ENCODE results near the gene SEZ6L.

The SEZ6L gene

GRCh38 chr22:26174280-26174679 is 5.0 kb downstream of the SEZ6L start:
- DNase-seq (ENCODE audit: low read depth in 2 of 2) = no peak

DNA sequence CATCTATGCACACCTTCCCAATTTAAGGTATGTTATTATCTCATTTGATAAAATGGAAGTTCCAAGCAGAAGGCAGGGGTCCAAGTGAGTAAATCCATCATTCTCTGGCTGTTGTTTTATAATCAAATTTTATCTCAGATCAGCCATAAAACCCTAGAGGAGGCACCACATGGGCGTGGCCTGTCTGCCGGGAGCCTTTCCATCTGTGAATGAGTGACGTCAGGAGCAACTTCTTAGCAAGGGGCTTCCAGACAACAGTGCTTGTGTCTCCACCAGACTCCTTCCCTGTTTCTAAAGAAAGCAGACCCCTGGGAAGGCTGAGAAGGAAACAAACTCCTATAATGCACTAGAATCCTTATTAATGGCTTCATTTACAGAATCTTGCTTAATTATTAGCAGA is 13.5 kb downstream of the SEZ6L start:
- no peak for DNase-seq (ENCODE audit: low read depth in 2 of 2)

DNA sequence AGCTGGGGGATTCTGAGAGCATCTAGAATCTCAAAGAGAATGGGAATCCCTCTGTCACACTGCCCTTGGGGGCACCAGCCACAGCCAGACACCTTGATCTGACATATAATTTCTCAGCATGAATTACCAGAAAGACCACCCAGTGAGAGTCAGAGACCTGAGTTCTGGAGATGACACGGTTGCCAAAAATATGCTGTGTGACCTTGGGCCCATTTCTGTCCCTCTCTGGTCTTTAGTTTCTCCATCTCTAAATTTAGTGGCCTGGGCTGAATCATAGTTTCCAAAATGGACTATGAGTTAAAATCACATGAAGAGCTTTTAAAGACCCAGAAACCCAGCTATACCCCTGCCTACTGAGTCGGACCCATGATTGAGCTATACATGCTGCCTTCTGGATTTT is 15.9 kb downstream of the SEZ6L start:
- no peak for DNase-seq (ENCODE audit: low read depth in 2 of 2)

DNA sequence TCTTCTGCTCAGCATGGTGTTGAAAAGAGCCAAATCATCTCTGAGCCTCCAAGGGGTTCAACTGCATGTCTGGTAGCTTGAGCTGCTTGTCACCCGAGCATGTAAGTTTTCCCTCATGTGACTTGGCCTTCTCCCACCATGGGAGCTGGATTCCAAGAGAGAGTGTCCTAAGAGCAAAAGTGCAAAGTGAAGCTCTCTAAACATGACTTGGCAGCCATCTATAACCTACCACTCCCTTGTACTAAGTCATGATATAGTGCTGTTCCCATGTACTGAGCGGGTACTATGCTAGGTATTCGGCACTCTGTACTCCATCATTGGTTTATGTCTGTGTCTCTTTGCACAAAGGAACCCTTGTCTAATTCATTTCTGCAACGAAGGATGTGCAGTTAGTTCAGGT is 19.1 kb downstream of the SEZ6L start:
- DNase-seq (ENCODE audit: low read depth in 2 of 2) = no peak

DNA sequence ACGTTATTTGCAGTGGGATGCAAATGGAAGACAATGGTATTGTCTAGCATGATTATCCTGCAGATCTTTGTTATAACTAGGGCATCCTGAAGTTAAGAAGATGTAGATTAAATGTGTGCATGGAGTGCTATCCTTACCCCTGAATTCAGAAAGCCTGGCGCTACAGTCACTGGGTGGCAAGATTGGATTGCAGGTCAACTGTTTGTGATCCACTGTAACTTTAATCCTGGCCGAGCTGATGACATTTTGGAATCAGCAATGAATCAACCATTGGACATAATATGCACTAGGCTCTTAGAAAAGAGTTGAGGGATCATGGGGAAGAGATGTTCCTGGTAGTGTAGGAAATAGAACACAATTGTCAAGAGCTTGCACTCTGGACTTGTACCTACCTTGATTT is 25.1 kb downstream of the SEZ6L start:
- no peak for DNase-seq (ENCODE audit: low read depth in 2 of 2)

GRCh38 chr22:26194877-26195276 is 25.6 kb downstream of the SEZ6L start:
- no peak for DNase-seq (ENCODE audit: low read depth in 2 of 2)

- no peak for DNase-seq (ENCODE audit: low read depth in 2 of 2)
Observed at GRCh38 chr22:26196657-26197056, 27.4 kb downstream of the SEZ6L start.

- no peak for DNase-seq (ENCODE audit: low read depth in 2 of 2)
Observed at GRCh38 chr22:26197425-26197824, 28.2 kb downstream of the SEZ6L start.

- DNase-seq (ENCODE audit: low read depth in 2 of 2) = no peak
Observed at GRCh38 chr22:26199665-26200064, 30.4 kb downstream of the SEZ6L start.

DNA sequence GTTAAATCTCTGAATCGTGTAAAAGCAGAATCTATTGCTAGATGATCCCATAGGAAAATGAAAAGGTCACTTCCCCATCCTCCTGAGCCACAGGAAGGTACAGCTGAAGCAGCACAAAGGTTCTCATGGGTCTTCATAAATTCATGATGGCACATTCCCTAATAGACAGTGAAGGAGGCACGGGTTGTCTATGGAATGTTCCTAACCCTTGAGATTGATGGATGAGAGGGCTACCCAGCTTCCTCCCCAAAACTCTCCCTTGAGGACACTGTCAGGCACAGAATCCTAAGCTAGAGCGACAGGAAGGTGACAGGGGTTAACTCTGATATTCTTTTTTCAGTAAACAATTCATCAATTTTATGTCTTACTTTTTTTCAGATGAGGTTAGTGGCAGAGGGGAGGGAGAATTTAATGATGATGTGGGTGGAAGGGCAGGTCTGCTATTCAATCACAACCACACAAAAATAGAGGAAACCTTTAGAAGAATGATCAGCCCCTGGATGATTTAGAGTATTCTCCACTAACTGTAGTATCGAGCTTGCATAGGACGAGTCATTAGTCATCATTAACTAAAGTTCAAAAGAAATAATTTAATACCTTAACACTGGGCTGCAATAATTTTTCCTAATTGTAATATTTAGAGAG is 33.1 kb downstream of the SEZ6L start:
- no peak for DNase-seq (ENCODE audit: low read depth in 2 of 2)

- no peak for DNase-seq (ENCODE audit: low read depth in 2 of 2)
Observed at GRCh38 chr22:26205494-26205893, 36.2 kb downstream of the SEZ6L start.

DNA sequence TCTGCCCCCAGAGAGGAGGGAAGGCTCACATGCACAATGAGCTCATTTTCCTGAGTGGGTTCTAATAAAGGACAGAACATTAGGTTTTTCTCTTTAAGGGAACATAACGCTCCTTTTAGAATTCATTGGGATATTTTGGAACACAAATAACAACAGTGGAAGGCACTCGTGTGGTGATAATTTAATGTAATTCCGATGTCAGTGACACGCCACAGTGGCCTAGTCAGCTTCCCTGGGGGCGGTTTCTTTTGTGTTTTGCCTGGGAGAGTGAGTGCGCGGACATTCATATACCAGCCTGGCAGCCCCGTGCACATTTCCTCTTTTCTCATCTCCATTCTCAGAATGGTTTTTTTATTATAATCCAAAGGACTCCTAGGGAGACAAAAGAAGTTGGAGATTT is 41.1 kb downstream of the SEZ6L start:
- no peak for DNase-seq (ENCODE audit: low read depth in 2 of 2)

DNA sequence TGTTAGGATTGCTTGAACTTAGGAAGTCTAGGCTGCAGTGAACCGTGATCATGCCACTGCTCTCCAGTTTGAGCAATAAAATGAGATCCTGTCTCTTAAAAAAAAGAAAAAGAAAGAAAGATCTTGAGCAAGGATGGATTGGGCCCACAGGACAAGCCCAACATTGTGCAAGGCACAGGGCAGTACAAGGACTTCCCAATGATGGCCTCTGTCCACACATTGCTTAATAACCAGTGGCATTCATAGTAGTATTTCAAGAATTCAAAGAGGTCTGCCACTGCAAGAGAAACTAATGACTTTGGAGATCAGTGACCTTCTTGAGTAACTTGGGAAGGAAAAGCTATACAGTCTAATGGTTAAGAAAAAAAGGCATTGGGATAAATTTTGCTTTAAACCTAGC is 44.6 kb downstream of the SEZ6L start:
- DNase-seq (ENCODE audit: low read depth in 2 of 2) = no peak

GRCh38 chr22:26214466-26214865 is 45.2 kb downstream of the SEZ6L start:
- DNase-seq (ENCODE audit: low read depth in 2 of 2) = no peak

- no peak for DNase-seq (ENCODE audit: low read depth in 2 of 2)
Observed at GRCh38 chr22:26215736-26216135, 46.5 kb downstream of the SEZ6L start.

GRCh38 chr22:26225207-26225606 is 55.9 kb downstream of the SEZ6L start:
- DNase-seq (ENCODE audit: low read depth in 2 of 2) = no peak

DNA sequence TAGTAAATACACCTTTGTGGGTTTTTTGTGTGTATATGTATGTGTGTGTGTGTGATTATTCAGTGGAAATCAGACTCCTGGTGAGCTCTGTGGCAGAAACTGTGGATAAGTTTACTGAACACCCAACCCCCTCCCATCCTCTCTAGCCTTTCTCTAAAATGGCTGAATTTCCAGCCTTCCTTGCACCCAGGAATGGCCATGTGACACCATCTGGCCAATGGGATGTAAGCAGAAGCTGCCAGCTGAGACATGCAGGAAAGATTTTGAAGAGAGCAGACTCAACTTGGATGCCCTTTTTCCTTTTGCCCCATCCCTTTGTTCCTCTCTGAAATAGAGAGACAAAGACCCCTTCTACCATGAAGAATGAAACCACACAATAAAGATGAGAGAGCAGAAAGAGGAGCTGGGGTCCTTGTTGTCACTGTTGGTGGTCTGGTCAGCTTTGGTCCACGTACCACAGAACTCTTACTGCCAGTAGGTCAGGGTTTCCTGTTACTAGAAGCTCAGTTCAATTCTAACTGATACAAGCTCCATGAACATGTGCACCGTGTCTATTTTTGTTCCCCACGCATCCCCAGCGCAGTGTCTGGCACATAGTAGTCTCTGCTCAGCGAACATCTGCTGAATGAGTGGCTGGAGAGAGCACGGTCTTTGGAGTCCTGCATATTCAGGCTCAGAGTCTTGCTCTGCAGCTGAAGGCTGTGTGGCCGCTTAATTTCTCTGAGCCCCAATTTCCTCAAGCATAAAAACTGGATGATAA is 57.5 kb downstream of the SEZ6L start:
- no peak for DNase-seq (ENCODE audit: low read depth in 2 of 2)

GRCh38 chr22:26229910-26230309 is 60.6 kb downstream of the SEZ6L start:
- DNase-seq (ENCODE audit: low read depth in 2 of 2) = no peak

GRCh38 chr22:26234296-26234695 is 65.0 kb downstream of the SEZ6L start:
- DNase-seq (ENCODE audit: low read depth in 2 of 2) = no peak

DNA sequence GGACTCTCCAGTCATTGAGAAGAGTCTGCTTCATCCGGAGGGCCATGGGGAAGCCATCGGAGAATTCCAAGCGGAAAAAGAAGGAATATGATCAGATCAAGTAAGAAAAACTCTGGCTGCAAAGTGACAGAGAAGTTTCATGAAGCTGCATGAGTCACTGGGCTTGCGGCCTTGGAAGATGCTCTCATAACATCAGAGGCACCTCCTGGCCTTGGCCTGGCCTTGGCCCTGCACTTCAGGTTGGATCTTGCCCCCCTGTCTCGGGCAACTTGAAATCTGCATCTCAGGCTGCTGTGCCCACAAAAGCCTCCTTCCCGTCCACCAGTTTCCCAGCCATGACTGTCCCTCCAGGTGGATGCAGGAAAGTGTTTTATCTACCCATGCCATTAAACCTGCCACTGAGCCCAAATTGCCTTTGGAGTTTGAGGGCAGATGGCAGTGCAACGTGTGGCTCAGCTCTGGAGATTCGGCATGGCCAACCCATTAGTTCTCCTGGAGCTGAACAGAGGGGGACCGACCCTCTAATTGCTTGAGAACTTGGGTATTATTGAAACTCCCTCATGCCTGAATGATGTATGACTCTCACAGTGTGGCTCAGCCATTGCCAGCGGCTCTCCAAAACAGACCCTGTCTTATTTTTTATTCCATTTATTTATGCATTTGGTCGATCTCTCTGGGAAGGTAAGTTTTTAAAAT is 66.7 kb downstream of the SEZ6L start:
- DNase-seq (ENCODE audit: low read depth in 2 of 2) = no peak

DNA sequence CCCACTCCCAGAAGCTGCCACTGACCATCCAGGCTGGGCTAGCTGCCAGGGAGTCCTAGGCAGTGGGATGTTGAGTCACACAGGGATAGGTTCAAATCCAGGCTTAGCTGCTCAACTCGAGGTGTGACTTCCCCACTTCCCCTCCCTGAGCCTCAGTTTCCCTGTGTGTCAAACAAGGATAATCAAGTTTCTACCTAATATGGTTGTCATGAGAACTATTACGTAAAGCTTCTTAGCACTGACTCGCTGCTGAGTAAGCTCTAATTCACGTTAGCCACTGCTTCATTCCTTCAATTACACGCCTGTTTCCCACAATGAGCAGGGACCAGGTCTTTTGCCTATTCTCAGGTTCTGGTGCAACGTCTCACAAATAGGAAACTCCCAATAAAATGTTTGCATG is 67.7 kb downstream of the SEZ6L start:
- no peak for DNase-seq (ENCODE audit: low read depth in 2 of 2)

DNA sequence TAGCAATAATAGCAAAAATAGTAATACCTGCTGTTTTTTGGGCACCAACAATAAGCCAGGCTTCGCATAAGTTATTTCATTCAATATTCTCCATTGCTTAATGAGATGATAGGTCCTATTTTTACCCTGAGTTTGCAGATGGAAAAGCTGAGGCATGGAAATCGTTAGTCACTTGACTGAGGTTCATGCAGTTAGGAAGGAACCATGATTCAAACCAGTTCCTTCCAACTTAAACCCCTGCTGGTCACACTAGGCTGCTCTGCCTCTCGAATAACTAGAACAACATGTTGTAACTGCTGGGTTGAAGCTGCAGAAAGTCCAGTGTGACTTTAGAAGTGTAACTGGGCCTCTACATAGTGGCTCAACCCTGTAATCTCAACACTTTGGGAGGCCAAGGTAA is 69.3 kb downstream of the SEZ6L start:
- no peak for DNase-seq (ENCODE audit: low read depth in 2 of 2)

GRCh38 chr22:26239581-26239980 is 70.3 kb downstream of the SEZ6L start:
- DNase-seq (ENCODE audit: low read depth in 2 of 2) = no peak

Measured in stimulated activated CD8-positive, alpha-beta memory T cell treated with anti-CD3 and anti-CD28 coated beads, Interleukin-15, amount 100 ng/mL, for 48 hours (primary cell).